Astrocyte (in vitro differentiated cells and primary cell): ENCODE measurements around the gene MYOG. TPM values are rescaled to one million over a fixed set of nuclear protein-coding genes. Genes with fewer than 3 reads are reported as not detected.

Experiments
- DNase-seq: peaks from one replicate; pipeline ENCODE4 v3.0.0-alpha.2; 2010; ENCODE audit warnings: low read depth
- FAIRE-seq: peaks from 2 replicates; lab custom pipeline; 2011; peaks lifted over from hg19 to GRCh38; lab: Jason Lieb, UNC
- H2AFZ ChIP-seq: 2 replicates; pipeline ENCODE4 v1.6.0; 2012; ENCODE audit warnings: low read depth, low read length, inconsistent platforms
- H3K27ac ChIP-seq: 2 replicates; pipeline ENCODE4 v1.5.1; 2011; ENCODE audit warnings: low read depth, low read length, inconsistent platforms
- H3K27me3 ChIP-seq: 2 replicates; pipeline ENCODE4 v1.6.0; 2011; ENCODE audit warnings: low read length, inconsistent platforms; ENCODE audit not compliant: insufficient read depth
- H3K36me3 ChIP-seq: 2 replicates; pipeline ENCODE4 v1.5.1; 2011; ENCODE audit warnings: low read length, inconsistent platforms; ENCODE audit not compliant: insufficient read depth
- H3K4me1 ChIP-seq: 2 replicates; pipeline ENCODE4 v1.5.1; 2011; ENCODE audit warnings: low read length, inconsistent platforms; ENCODE audit not compliant: insufficient read depth
- H3K4me2 ChIP-seq: 2 replicates; pipeline ENCODE4 v1.6.0; 2012; ENCODE audit warnings: low read length, inconsistent platforms
- H3K4me3 ChIP-seq: 2 replicates; pipeline ENCODE4 v1.5.1; 2011; ENCODE audit warnings: low read depth, mild to moderate bottlenecking, low read length, inconsistent platforms; ENCODE audit not compliant: insufficient read depth
- H3K79me2 ChIP-seq: 2 replicates; pipeline ENCODE4 v1.6.0; 2012; ENCODE audit warnings: mild to moderate bottlenecking, low read length, inconsistent platforms; ENCODE audit not compliant: insufficient read depth
- H3K9ac ChIP-seq: 2 replicates; pipeline ENCODE4 v1.6.0; 2012; ENCODE audit warnings: mild to moderate bottlenecking, low read length, inconsistent platforms
- H3K9me3 ChIP-seq: 2 replicates; pipeline ENCODE4 v1.5.1; 2012; ENCODE audit warnings: low read depth, mild to moderate bottlenecking, low read length, inconsistent platforms; ENCODE audit not compliant: insufficient read depth
- H4K20me1 ChIP-seq: 2 replicates; pipeline ENCODE4 v1.6.0; 2012; ENCODE audit warnings: low read length, inconsistent platforms; ENCODE audit not compliant: insufficient read depth
- H3K27ac Mint-ChIP-seq: one replicate; pipeline ENCODE4 v1.8.0; 2021; ENCODE audit warnings: mild to moderate bottlenecking, mixed read lengths; ENCODE audit not compliant: unreplicated experiment
- H3K27me3 Mint-ChIP-seq: one replicate; pipeline ENCODE4 v1.8.0; 2021; ENCODE audit warnings: low read depth, mixed read lengths; ENCODE audit not compliant: unreplicated experiment
- H3K36me3 Mint-ChIP-seq: one replicate; pipeline ENCODE4 v1.8.0; 2021; ENCODE audit warnings: low read depth, mixed read lengths; ENCODE audit not compliant: unreplicated experiment
- H3K4me1 Mint-ChIP-seq: one replicate; pipeline ENCODE4 v1.8.0; 2021; ENCODE audit warnings: low read depth, mixed read lengths; ENCODE audit not compliant: unreplicated experiment
- H3K4me3 Mint-ChIP-seq: one replicate; pipeline ENCODE4 v1.8.0; 2021; ENCODE audit warnings: mild to moderate bottlenecking, moderate library complexity, mixed read lengths; ENCODE audit not compliant: unreplicated experiment
- H3K9me3 Mint-ChIP-seq: one replicate; pipeline ENCODE4 v1.8.0; 2021; ENCODE audit warnings: mild to moderate bottlenecking, mixed read lengths; ENCODE audit not compliant: unreplicated experiment
- CTCF ChIP-seq: IDR thresholded peaks from 2 replicates; pipeline ENCODE4 v1.5.1; 2011; ENCODE audit warnings: low read depth, mild to moderate bottlenecking, inconsistent platforms, low read length, moderate library complexity; ENCODE audit not compliant: insufficient read depth
- EZH2 ChIP-seq: IDR thresholded peaks from 2 replicates; pipeline ENCODE4 v1.6.1; 2012; ENCODE audit warnings: mild to moderate bottlenecking, low read length, inconsistent platforms; ENCODE audit not compliant: insufficient read depth
- total RNA-seq: library from RNA; stranded (reverse); gene quantifications from 2 replicates; pipeline ENCODE4 v1.2.1, GENCODE V29; 2021

MYOG gene
- total RNA-seq, 1 donor from 2014 or later: not detected

- Histone ChIP-seq H3K4me1 (no peaks in the 10 kb centered on the region), H3K27me3 (peaks cover 39% of the 10 kb centered on the region), H3K36me3 (no peaks in the 10 kb centered on the region), H3K9me3 (no peaks in the 10 kb centered on the region), H3K27ac (no peak overlapping the region), H3K4me3 (no peak overlapping the region), H2AFZ (no peak overlapping the region), H3K9ac (no peak overlapping the region), H3K79me2 (no peaks in the 10 kb centered on the region), H4K20me1 (no peaks in the 10 kb centered on the region), H3K4me2 (no peak overlapping the region)
- H3K27me3 Mint-ChIP-seq: peaks cover 60% of the 10 kb centered on the region
- no peak for TF ChIP-seq EZH2
- no peak for TF ChIP-seq CTCF
- no peaks in the 10 kb centered on the region for H3K4me1 Mint-ChIP-seq
- H3K27ac Mint-ChIP-seq: peak overlapping the region; percentile 1
- DNase-seq (no peak), FAIRE-seq (no peak)
- H3K36me3 Mint-ChIP-seq: peaks cover 10% of the 10 kb centered on the region
- peaks cover 8% of the 10 kb centered on the region for H3K9me3 Mint-ChIP-seq
- no peak overlapping the region for H3K4me3 Mint-ChIP-seq
Observed at GRCh38 chr1:203083463-203083921, 2.3 kb downstream of the MYOG start.

- no peak overlapping the region for H3K27ac Mint-ChIP-seq
- H3K9ac ChIP-seq: no peak overlapping the region
Observed at GRCh38 chr1:203082571-203083462, 3.0 kb downstream of the MYOG start.

More at GRCh38 chr1:203082571-203083462, 3.0 kb downstream of the MYOG start:
- Histone ChIP-seq H3K27ac (no peak overlapping the region), H3K79me2 (no peaks in the 10 kb centered on the region), H3K9me3 (no peaks in the 10 kb centered on the region), H2AFZ (no peak overlapping the region), H3K4me2 (no peak overlapping the region), H3K4me3 (no peak overlapping the region), H3K27me3 (peaks cover 39% of the 10 kb centered on the region), H3K36me3 (no peaks in the 10 kb centered on the region), H4K20me1 (no peaks in the 10 kb centered on the region), H3K4me1 (no peaks in the 10 kb centered on the region)
- DNase-seq (no peak), FAIRE-seq (no peak)
- no peak overlapping the region for H3K4me3 Mint-ChIP-seq
- H3K36me3 Mint-ChIP-seq: peaks cover 15% of the 10 kb centered on the region
- no peak for TF ChIP-seq CTCF
- TF ChIP-seq EZH2: no peak
- no peaks in the 10 kb centered on the region for H3K4me1 Mint-ChIP-seq
- peaks cover 61% of the 10 kb centered on the region for H3K27me3 Mint-ChIP-seq
- peaks cover 5% of the 10 kb centered on the region for H3K9me3 Mint-ChIP-seq
